ENCODE data around the gene BMPR1A. TPM values are rescaled to one million over a fixed set of nuclear protein-coding genes. Genes with fewer than 3 reads are reported as not detected.
A peak's percentile ranks its signal among the peaks of the same experiment; 100 is the strongest.

Gene BMPR1A
- total and polyA plus RNA-seq, 2 of the 4 experiments (the other 2 are of a cell fraction): 15.9 to 93.7 TPM

DNA sequence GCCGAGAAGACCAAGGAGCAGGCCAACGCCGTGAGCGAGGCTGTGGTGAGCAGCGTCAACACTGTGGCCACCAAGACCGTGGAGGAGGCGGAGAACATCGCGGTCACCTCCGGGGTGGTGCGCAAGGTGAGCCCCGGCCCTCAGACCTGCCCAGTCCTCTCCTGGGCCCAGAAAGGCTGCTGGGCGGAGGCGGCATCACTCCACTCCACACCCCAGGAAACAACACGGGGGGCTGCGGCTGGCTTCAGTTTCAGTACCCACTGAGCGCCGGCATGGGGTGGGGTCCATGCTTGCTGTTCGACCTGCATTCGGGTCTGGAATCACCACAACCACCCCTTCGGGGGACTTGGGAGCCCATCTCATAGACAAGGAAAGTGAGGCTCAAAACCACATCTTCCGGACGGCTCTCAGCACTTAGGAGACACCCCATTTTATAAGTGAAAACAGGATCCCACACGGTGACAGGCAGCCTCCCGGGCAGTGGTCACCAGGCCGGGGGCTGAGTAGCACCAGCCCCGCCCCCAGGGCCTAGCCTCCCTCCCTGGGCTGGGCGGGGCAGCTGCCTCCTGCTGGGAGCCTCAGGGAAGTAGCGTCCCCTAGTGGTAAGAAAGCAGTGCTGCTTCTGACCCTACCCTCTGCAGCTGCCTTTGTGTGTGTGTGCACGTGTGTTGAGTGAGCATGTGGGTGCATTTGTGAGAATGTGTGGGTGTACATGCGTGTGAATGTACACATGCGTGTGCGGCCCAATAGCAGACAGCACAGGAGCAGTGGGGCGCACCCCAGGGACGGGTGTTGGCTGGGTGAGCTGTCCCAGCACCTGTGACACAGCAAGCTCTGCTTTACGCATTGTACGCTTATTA is 203.8 kb downstream of the BMPR1A start:
- Histone ChIP-seq H3K23ac (ENCODE audit: low read depth, low read length) (no peak overlapping the region), H3K4me2 (ENCODE audit: low read depth, low read length) (no peak overlapping the region), H4K8ac (ENCODE audit: low read depth in 2 of 2, low read length in 2 of 2) (peak overlapping the region; percentile 89 to 96; a peak in 3 of 4 replicates), H2BK5ac (ENCODE audit: low read depth, low read length, poor library complexity, severe bottlenecking) (peak overlapping the region; percentile 25), H3K9ac (ENCODE audit: low read depth, low read length) (no peak overlapping the region), H4K91ac (ENCODE audit: insufficient read depth, low read depth, low read length) (peak overlapping the region; percentile 96; the same call in 1 of the 2 replicates), H3K79me1 (ENCODE audit: low read depth in 1 of 2, low read length in 2 of 2) (peaks cover 0 to 13% of the 10 kb centered on the region in 2 experiments; a peak in 1 of 4 replicates), H3K56ac (ENCODE audit: extremely low read depth, insufficient read depth, low read length) (no peak overlapping the region), H3K4me3 (ENCODE audit: insufficient read depth, low read depth, low read length) (no peak overlapping the region), H3K36me3 (ENCODE audit: control insufficient read depth, insufficient read depth, low read length) (no peaks in the 10 kb centered on the region), H2BK120ac (ENCODE audit: low read depth, low read length) (peak overlapping the region; percentile 98), H4K20me1 (ENCODE audit: insufficient read depth, low read length) (no peaks in the 10 kb centered on the region), H4K5ac (ENCODE audit: low read depth, low read length) (peak overlapping the region; percentile 72; the same call in 1 of the 2 replicates), H3K4me1 (ENCODE audit: control insufficient read depth, insufficient read depth, low read length) (peaks cover 14% of the 10 kb centered on the region), H3K4ac (ENCODE audit: low read depth, low read length) (peak overlapping the region; percentile 97), H3K9me1 (ENCODE audit: insufficient read depth, low read length) (peaks cover 12% of the 10 kb centered on the region), H2AFZ (replicated peaks; ENCODE audit: low read length, poor library complexity) (peak overlapping the region; percentile 92), H2BK20ac (ENCODE audit: low read depth, low read length) (peak overlapping the region; percentile 29; the same call in 1 of the 2 replicates), H2AK5ac (ENCODE audit: low read depth, low read length) (peak overlapping the region; percentile 98), H2BK15ac (ENCODE audit: low read depth, low read length) (peak overlapping the region; percentile 80; the same call in 2 of the 3 replicates), H3K27ac (ENCODE audit: insufficient read depth, low read length) (no peak overlapping the region; the same call in 1 of the 2 replicates), H3K27me3 (ENCODE audit: control insufficient read depth, insufficient read depth, low read length) (no peaks in the 10 kb centered on the region), H2AK9ac (replicated peaks; ENCODE audit: low read depth, low read length, poor library complexity) (peak overlapping the region; percentile 99), H3K9me3 (ENCODE audit: control insufficient read depth, insufficient read depth, low read length) (no peaks in the 10 kb centered on the region), H3K18ac (ENCODE audit: low read depth, low read length) (no peak overlapping the region), H3K14ac (replicated peaks; ENCODE audit: low read depth, low read length) (peak overlapping the region; percentile 75)
- no peak for TF ChIP-seq CHD1 (IDR thresholded peaks at IDR 0.05; ENCODE audit: low read depth, low read length)
- TF ChIP-seq, protein P1, sequence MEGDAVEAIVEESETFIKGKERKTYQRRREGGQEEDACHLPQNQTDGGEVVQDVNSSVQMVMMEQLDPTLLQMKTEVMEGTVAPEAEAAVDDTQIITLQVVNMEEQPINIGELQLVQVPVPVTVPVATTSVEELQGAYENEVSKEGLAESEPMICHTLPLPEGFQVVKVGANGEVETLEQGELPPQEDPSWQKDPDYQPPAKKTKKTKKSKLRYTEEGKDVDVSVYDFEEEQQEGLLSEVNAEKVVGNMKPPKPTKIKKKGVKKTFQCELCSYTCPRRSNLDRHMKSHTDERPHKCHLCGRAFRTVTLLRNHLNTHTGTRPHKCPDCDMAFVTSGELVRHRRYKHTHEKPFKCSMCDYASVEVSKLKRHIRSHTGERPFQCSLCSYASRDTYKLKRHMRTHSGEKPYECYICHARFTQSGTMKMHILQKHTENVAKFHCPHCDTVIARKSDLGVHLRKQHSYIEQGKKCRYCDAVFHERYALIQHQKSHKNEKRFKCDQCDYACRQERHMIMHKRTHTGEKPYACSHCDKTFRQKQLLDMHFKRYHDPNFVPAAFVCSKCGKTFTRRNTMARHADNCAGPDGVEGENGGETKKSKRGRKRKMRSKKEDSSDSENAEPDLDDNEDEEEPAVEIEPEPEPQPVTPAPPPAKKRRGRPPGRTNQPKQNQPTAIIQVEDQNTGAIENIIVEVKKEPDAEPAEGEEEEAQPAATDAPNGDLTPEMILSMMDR (conservative IDR thresholded peaks at IDR 0.05; ENCODE audit: low read depth, low read length): peak; percentile 86
- TF ChIP-seq SMC3 (IDR thresholded peaks at IDR 0.05; ENCODE audit: low read depth, low read length): peak; percentile 63
- TF ChIP-seq BHLHE40 (IDR thresholded peaks at IDR 0.05; ENCODE audit: low read depth, low read length): peak; percentile 61; the same call in 1 of the 2 replicates
- peak; percentile 85 for TF ChIP-seq RAD21 (IDR thresholded peaks at IDR 0.05; ENCODE audit: low read length)
- peak; percentile 89 for TF ChIP-seq MAZ (IDR thresholded peaks at IDR 0.05; ENCODE audit: borderline replicate concordance, low read depth, low read length)
- ChIA-PET POLR2A (ENCODE audit: unreplicated experiment) (no interaction called here), CTCF (interaction anchor here (0.6 to 1.1 kb wide), 3 partner anchors 78 to 272 kb away, joined by 3 to 6 read pairs (median 3); no protein-coding TSS in a partner anchor)
- in situ Hi-C loops (cut with MboI; ENCODE audit: low sequenced_read_pairs): no loop called here
- ATAC-seq (ENCODE audit: low read depth) (peak; percentile 83), DNase-seq (peak; percentile 65)
- dilution Hi-C loops (cut with HindIII; ENCODE audit: low sequenced_read_pairs, unreplicated experiment): no loop called here
- BruUV-seq (replicated peaks): no TSS peak
- WGBS, 2 experiments (ENCODE audit: extremely low coverage in 2 of 2, insufficient read length in 1 of 2): 88% methylated on average over 17 of the region's 37 CpGs; no CpG with 5 or more reads in 1 of the 2 experiments
- intact Hi-C loops (cut with micrococcal nuclease): no loop called here
